K562 (cell line): ENCODE results near the gene ACER3. TPM values are rescaled to one million over a fixed set of nuclear protein-coding genes. Genes with fewer than 3 reads are reported as not detected.

Experiments used
- ATAC-seq: fragments of 200-7000 bp; cut with Tn5 transposase; 3 replicates; pipeline ENCODE4 v1.9.1; 2020; ENCODE audit warnings: moderate library complexity
- BruUV-seq: library from RNA; stranded (reverse); fragments of 400-500 nt; replicated peaks from 2 replicates; lab custom pipeline; 2021; lab: Mats Ljungman, UMichigan
- CTCF ChIA-PET: fragments of 300-600 bp; formaldehyde crosslinking; extraction: SDS; loops from one replicate; lab custom pipeline; 2021; ENCODE audit warnings: low intra/inter-chr PET ratio; lab: Yijun Ruan, JAX
- POLR2A ChIA-PET: fragments of 300-600, 350-650 bp; sonication (Branson Sonifier 250); formaldehyde crosslinking; extraction: SDS; loops from one replicate; lab custom pipeline; 2021; ENCODE audit warnings: antibody characterized with exemption, inconsistent platforms; lab: Yijun Ruan, JAX
- DNase-seq, 4 experiments: peaks; one replicate each; pipeline versions ENCODE4 v3.0.0 to v3.0.0-alpha.2; 2011 to 2018; ENCODE audit warnings: low spot score in 3 of 4, mixed read lengths in 3 of 4; ENCODE audit errors: extremely low read depth in 1 of 4
- FAIRE-seq: peaks from 2 replicates; lab custom pipeline; 2011; peaks lifted over from hg19 to GRCh38; lab: Jason Lieb, UNC
- H2AFZ ChIP-seq: 2 replicates; pipeline ENCODE4 v1.6.0; 2011; ENCODE audit warnings: low read depth, low read length, control low read depth, inconsistent platforms
- H3K27ac ChIP-seq: fragments of 200-600 bp; 3 replicates; pipeline ENCODE4 v1.8.0; 2011; ENCODE audit warnings: low read depth, mild to moderate bottlenecking, control low read depth, inconsistent platforms, low read length, moderate library complexity, mixed read lengths; ENCODE audit errors: extremely low read depth
- H3K27me3 ChIP-seq, 2 experiments: fragments of 300-600 bp in 1 of 2; 2 replicates in 1 of 2; 3 replicates in 1 of 2; pipeline versions ENCODE4 v1.6.0 to v1.8.0; 2011; ENCODE audit warnings: inconsistent platforms in 2 of 2, low read length in 2 of 2, mild to moderate bottlenecking in 1 of 2, mixed read lengths in 1 of 2, moderate library complexity in 1 of 2; ENCODE audit not compliant: control insufficient read depth in 2 of 2, insufficient read depth in 2 of 2
- H3K36me3 ChIP-seq: fragments of 300-600 bp; 3 replicates; pipeline ENCODE4 v1.8.0; 2011; ENCODE audit warnings: mild to moderate bottlenecking, low read length, inconsistent platforms; ENCODE audit not compliant: control insufficient read depth, insufficient read depth
- H3K4me1 ChIP-seq, 2 experiments: fragments of 200-600 bp in 1 of 2; replicated peaks in 1 of 2; 2 replicates in 1 of 2; 3 replicates in 1 of 2; pipeline versions ENCODE4 v1.5.1 to v1.8.0; 2011; ENCODE audit warnings: inconsistent platforms in 2 of 2, low read length in 2 of 2, mild to moderate bottlenecking in 1 of 2, mixed read lengths in 1 of 2, moderate library complexity in 1 of 2; ENCODE audit not compliant: control insufficient read depth in 2 of 2, insufficient read depth in 2 of 2
- H3K4me2 ChIP-seq: 2 replicates; pipeline ENCODE4 v1.6.1; 2011; ENCODE audit warnings: low read length, control low read depth, inconsistent platforms, mixed read lengths; ENCODE audit not compliant: insufficient read depth
- H3K4me3 ChIP-seq: fragments of 200-600 bp; sonication (generic), shearing (Covaris generic); 2 replicates; pipeline ENCODE4 v1.5.1; 2016; ENCODE audit warnings: control low read depth, inconsistent platforms
- H3K79me2 ChIP-seq: fragments of 200-600 bp; 3 replicates; pipeline ENCODE4 v1.8.0; 2011; ENCODE audit warnings: low read length, inconsistent platforms; ENCODE audit not compliant: control insufficient read depth, insufficient read depth
- H3K9ac ChIP-seq, 2 experiments: 2 replicates each; pipeline versions ENCODE4 v1.6.0 to v1.6.1; 2011; ENCODE audit warnings: low read depth in 2 of 2, low read length in 2 of 2, control low read depth in 1 of 2, inconsistent platforms in 1 of 2, mild to moderate bottlenecking in 1 of 2, mixed read lengths in 1 of 2; ENCODE audit not compliant: insufficient read depth in 1 of 2
- H3K9me1 ChIP-seq: one replicate; pipeline ENCODE4 v1.6.0; 2011; ENCODE audit warnings: inconsistent platforms, mild to moderate bottlenecking, low read length, moderate library complexity; ENCODE audit not compliant: control insufficient read depth, insufficient read depth
- H3K9me3 ChIP-seq: replicated peaks from 2 replicates; pipeline ENCODE4 v1.5.1; 2011; ENCODE audit warnings: low read depth, low read length, inconsistent platforms; ENCODE audit not compliant: control insufficient read depth, insufficient read depth
- H4K20me1 ChIP-seq: replicated peaks from 2 replicates; pipeline ENCODE4 v1.6.1; 2011; ENCODE audit warnings: low read length, inconsistent platforms, mixed read lengths; ENCODE audit not compliant: control insufficient read depth, insufficient read depth
- BHLHE40 ChIP-seq: IDR thresholded peaks from 2 replicates; pipeline ENCODE4 v1.6.1; 2011; ENCODE audit warnings: low read length, improper control_type of control experiment
- FOXA1 ChIP-seq: fragments of 450-650 bp; IDR thresholded peaks from 2 replicates; pipeline ENCODE4 v1.6.1; 2016; ENCODE audit warnings: mild to moderate bottlenecking, borderline replicate concordance
- GABPB2 ChIP-seq: fragments of 250-450 bp; sonication (Bioruptor Pico); conservative IDR thresholded peaks from 2 replicates; pipeline ENCODE4 v1.5.1; 2021; ENCODE audit warnings: mild to moderate bottlenecking
- JUNB ChIP-seq: fragments of 450-650 bp; formaldehyde crosslinking; conservative IDR thresholded peaks from 2 replicates; pipeline ENCODE4 v1.4.0; 2020; ENCODE audit warnings: mild to moderate bottlenecking
- RNF2 ChIP-seq: sonication (generic); IDR thresholded peaks from 2 replicates; pipeline ENCODE4 v1.6.1; 2016
- SIX5 ChIP-seq, 2 experiments: IDR thresholded peaks; 2 replicates each; pipeline ENCODE4 v1.6.1; 2011; ENCODE audit warnings: low read length in 2 of 2, borderline replicate concordance in 1 of 2, low read depth in 1 of 2, mild to moderate bottlenecking in 1 of 2, moderate library complexity in 1 of 2; ENCODE audit not compliant: insufficient read depth in 1 of 2
- SMAD4 ChIP-seq: fragments of 250-450 bp; sonication (Bioruptor Pico); conservative IDR thresholded peaks from 2 replicates; pipeline ENCODE4 v1.8.0; 2021; ENCODE audit warnings: inconsistent platforms, mild to moderate bottlenecking, moderate library complexity
- TGIF2 ChIP-seq: sonication (generic); formaldehyde crosslinking; IDR thresholded peaks from 2 replicates; pipeline ENCODE4 v1.8.1; 2022; ENCODE audit warnings: mild to moderate bottlenecking, missing genetic modification reagents, moderate library complexity
- THRAP3 ChIP-seq: fragments of 450-650 bp; IDR thresholded peaks from 2 replicates; pipeline ENCODE4 v1.6.1; 2016; ENCODE audit warnings: mild to moderate bottlenecking, inconsistent platforms, borderline replicate concordance
- ZNF3 ChIP-seq: fragments of 250-450 bp; sonication (Bioruptor Pico); IDR thresholded peaks from 2 replicates; pipeline ENCODE4 v1.5.0; 2021; ENCODE audit warnings: mild to moderate bottlenecking, moderate library complexity
- ZNF589 ChIP-seq: fragments of 200-800 bp; sonication (Bioruptor generic); IDR thresholded peaks from 2 replicates; pipeline ENCODE4 v1.6.1; 2016; ENCODE audit warnings: low read depth, missing genetic modification characterization, missing compliant biosample characterization
- ZNF699 ChIP-seq: fragments of 250-450 bp; sonication (Bioruptor Pico); IDR thresholded peaks from 2 replicates; pipeline ENCODE4 v1.8.0; 2021; ENCODE audit warnings: mild to moderate bottlenecking, moderate library complexity; ENCODE audit not compliant: insufficient replicate concordance
- ZNF76 ChIP-seq: fragments of 250-450 bp; sonication (Bioruptor Pico); IDR thresholded peaks from 2 replicates; pipeline ENCODE4 v1.4.0; 2020; ENCODE audit warnings: mild to moderate bottlenecking, moderate library complexity, borderline replicate concordance
- WGBS: fragments of 100-300 bp; shearing (Covaris generic); methylation state at CpG from one replicate; pipeline ENCODE4 v1.1.6; 2016; ENCODE audit warnings: low coverage, mixed read lengths; ENCODE audit not compliant: insufficient coverage; ENCODE audit errors: missing lambda C conversion rate; 5-methylcytosine and 5-hydroxymethylcytosine counted together
- in situ Hi-C: fragments of 300-500 bp; cut with MboI; formaldehyde crosslinking; loops from 4 replicates; pipeline ENCODE4 v1.15.0; 2018; ENCODE audit warnings: inconsistent platforms, mixed read lengths
- intact Hi-C: fragments of 100-400 bp; cut with micrococcal nuclease; formaldehyde crosslinking; loops from 2 replicates; pipeline ENCODE4 v1.14.2; 2022
- polyA plus RNA-seq, 8 experiments: library from polyadenylated mRNA; depleted of rRNA in 4 of 8; stranded (reverse) in 5 of 8; unstranded in 3 of 8; fragments of >200 nt; fragmentation: Nextera tagmentation in 2 of 8; fragmentation: Illumina TruSeq in 1 of 8; extraction: Ambion mirVana in 2 of 8; extraction: Trizol in 1 of 8; gene quantifications; 2 replicates each; pipeline versions ENCODE4 v1.2.1 to v1.2.3, GENCODE V29; 2011 to 2014; ENCODE audit warnings: inconsistent platforms in 1 of 8, missing spikeins in 1 of 8
- total RNA-seq, 7 experiments: library from RNA; depleted of rRNA in 6 of 7; stranded (reverse); fragments of >200 nt in 6 of 7; fragmentation: Illumina TruSeq in 2 of 7; extraction: Trizol in 2 of 7; gene quantifications; 2 replicates each; pipeline versions ENCODE4 v1.2.1 to v1.2.3, GENCODE V29; 2011 to 2021; ENCODE audit warnings: low replicate concordance in 1 of 7
- TF ChIP-seq, protein P1 (sequence below): IDR thresholded peaks from 2 replicates; pipeline ENCODE4 v1.6.1; 2016; ENCODE audit warnings: missing genetic modification characterization, missing compliant biosample characterization
- TF ChIP-seq, protein P2 (sequence below): fragments of 450-650 bp; IDR thresholded peaks from 2 replicates; pipeline ENCODE4 v1.6.1; 2016; ENCODE audit warnings: antibody characterized with exemption

The ACER3 gene
- total and polyA plus RNA-seq, 9 of the 15 experiments (the other 6 are each of a cell fraction or from before 2014, with no cell fraction given) = 2.0 to 23.8 (median 9.5) TPM

DNA sequence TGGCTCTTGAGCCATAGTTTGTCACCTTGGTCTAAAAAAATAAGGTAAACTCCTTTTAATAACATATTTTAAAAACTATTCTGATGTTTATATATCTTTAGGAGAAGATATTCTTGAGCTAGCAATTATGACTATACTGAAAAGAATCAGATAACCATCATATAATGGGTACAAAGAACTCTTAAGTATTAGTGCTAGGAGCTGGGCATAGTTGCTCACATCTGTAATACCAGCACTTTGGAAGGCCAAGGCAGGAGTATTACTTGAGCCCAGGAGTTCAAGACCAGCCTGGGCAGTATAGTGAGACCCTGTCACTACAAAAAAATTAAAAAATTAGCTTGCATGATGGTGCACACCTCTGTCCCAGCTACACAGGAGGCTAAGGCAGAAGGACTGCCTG is 119.5 kb downstream of the ACER3 start:
- Histone ChIP-seq H3K27ac (no peak overlapping the region), H3K4me3 (no peak overlapping the region), H3K4me2 (no peak overlapping the region), H3K9me1 (no peaks in the 10 kb centered on the region), H3K9ac (no peak overlapping the region), H3K36me3 (no peaks in the 10 kb centered on the region; the same call in 2 of the 3 replicates), H4K20me1 (no peaks in the 10 kb centered on the region), H2AFZ (no peak overlapping the region), H3K4me1 (no peaks in the 10 kb centered on the region; a peak in 1 of 5 replicates), H3K27me3 (no peaks in the 10 kb centered on the region), H3K79me2 (no peaks in the 10 kb centered on the region), H3K9me3 (no peaks in the 10 kb centered on the region)
- TF ChIP-seq, protein P1, sequence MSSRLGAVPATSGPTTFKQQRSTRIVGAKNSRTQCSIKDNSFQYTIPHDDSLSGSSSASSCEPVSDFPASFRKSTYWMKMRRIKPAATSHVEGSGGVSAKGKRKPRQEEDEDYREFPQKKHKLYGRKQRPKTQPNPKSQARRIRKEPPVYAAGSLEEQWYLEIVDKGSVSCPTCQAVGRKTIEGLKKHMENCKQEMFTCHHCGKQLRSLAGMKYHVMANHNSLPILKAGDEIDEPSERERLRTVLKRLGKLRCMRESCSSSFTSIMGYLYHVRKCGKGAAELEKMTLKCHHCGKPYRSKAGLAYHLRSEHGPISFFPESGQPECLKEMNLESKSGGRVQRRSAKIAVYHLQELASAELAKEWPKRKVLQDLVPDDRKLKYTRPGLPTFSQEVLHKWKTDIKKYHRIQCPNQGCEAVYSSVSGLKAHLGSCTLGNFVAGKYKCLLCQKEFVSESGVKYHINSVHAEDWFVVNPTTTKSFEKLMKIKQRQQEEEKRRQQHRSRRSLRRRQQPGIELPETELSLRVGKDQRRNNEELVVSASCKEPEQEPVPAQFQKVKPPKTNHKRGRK (tag) = no peak
- no peak for DNase-seq
- ATAC-seq = no peak
- in situ Hi-C loops (no loop called here), intact Hi-C loops (no loop called here)
- ChIA-PET POLR2A (interaction anchor here (0.6 kb wide), 1 partner anchor 114 kb away, joined by 3 read pairs; no protein-coding TSS in a partner anchor), CTCF (no interaction called here)
- no peak for FAIRE-seq
- BruUV-seq = no TSS peak

DNA sequence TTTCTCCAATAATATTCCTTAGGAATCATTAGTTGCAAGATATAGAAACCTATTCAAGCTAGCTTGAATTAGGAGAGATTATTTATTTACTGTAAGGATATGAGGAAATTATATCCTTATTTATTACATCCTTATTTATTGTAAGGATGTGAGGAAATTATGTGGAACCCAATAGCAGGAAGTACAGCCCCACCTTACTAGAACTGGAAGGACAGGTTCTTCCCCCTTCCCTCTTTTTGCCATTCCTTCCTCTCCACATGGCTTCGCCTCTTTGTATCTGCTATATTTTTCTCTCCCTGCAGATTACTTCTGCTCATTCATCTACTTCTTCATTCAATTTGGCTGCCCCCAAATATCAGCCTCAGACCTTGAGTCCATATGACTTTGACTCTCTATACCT is 124.0 kb downstream of the ACER3 start:
- H4K20me1 ChIP-seq = no peaks in the 10 kb centered on the region
- no TSS peak for BruUV-seq
- no peak overlapping the region for H3K27ac ChIP-seq
- ChIA-PET POLR2A (no interaction called here), CTCF (no interaction called here)
- FAIRE-seq = no peak
- H3K4me1 ChIP-seq = peaks cover 0 to 6% of the 10 kb centered on the region in 2 experiments; a peak in 2 of 5 replicates
- intact Hi-C loops (no loop called here), in situ Hi-C loops (no loop called here)
- no peak overlapping the region for H3K4me3 ChIP-seq
- no peaks in the 10 kb centered on the region for H3K9me3 ChIP-seq
- no peaks in the 10 kb centered on the region for H3K27me3 ChIP-seq
- no peak overlapping the region for H3K9ac ChIP-seq
- WGBS = 100% methylated on average over 1 of the region's 1 CpG
- no peaks in the 10 kb centered on the region for H3K9me1 ChIP-seq
- no peak overlapping the region for H3K4me2 ChIP-seq
- no peak for ATAC-seq
- no peak overlapping the region for H2AFZ ChIP-seq
- H3K79me2 ChIP-seq = no peaks in the 10 kb centered on the region
- no peak for DNase-seq
- no peaks in the 10 kb centered on the region; the same call in 2 of the 3 replicates for H3K36me3 ChIP-seq
- TF ChIP-seq THRAP3 (no peak), BHLHE40 (no peak), ZNF699 (CRISPR knock-in tag) (no peak), SMAD4 (no peak), TGIF2 (no peak), SIX5 (IDR thresholded peaks at IDR 0.05; ENCODE audit: borderline replicate concordance in 1 of 2, insufficient read depth in 1 of 2, low read depth in 1 of 2, low read length in 2 of 2) (no peak), JUNB (CRISPR knock-in tag) (no peak), FOXA1 (no peak), ZNF3 (CRISPR knock-in tag) (no peak), ZNF589 (CRISPR knock-in tag) (no peak), RNF2 (no peak), GABPB2 (no peak), ZNF76 (no peak)
- TF ChIP-seq, protein P2, sequence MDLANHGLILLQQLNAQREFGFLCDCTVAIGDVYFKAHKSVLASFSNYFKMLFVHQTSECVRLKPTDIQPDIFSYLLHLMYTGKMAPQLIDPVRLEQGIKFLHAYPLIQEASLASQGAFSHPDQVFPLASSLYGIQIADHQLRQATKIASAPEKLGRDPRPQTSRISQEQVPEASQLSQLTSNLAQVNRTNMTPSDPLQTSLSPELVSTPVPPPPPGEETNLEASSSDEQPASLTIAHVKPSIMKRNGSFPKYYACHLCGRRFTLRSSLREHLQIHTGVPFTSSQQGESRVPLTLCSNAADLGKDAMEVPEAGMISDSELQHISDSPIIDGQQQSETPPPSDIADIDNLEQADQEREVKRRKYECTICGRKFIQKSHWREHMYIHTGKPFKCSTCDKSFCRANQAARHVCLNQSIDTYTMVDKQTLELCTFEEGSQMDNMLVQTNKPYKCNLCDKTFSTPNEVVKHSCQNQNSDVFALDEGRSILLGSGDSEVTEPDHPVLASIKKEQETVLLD = no peak
